Kidney epithelial cell (primary cell): ENCODE results near the gene SZRD1. TPM values are rescaled to one million over a fixed set of nuclear protein-coding genes. Genes with fewer than 3 reads are reported as not detected.

ENCODE experiments used
- DNase-seq: peaks from one replicate; pipeline ENCODE4 v3.0.0-alpha.2; 2010; ENCODE audit warnings: low read depth
- H3K27me3 ChIP-seq: 2 replicates; pipeline ENCODE4 v1.6.0; 2011; ENCODE audit warnings: low read length; ENCODE audit not compliant: control insufficient read depth, insufficient read depth
- H3K36me3 ChIP-seq: 2 replicates; pipeline ENCODE4 v1.5.1; 2011; ENCODE audit warnings: low read length; ENCODE audit not compliant: control insufficient read depth, insufficient read depth
- H3K4me3 ChIP-seq: 2 replicates; pipeline ENCODE4 v1.5.1; 2011; ENCODE audit warnings: low read depth, mild to moderate bottlenecking, control low read depth, low read length
- CTCF ChIP-seq: IDR thresholded peaks from 2 replicates; pipeline ENCODE4 v1.5.1; 2011; ENCODE audit warnings: mild to moderate bottlenecking, moderate library complexity, low read length, control low read depth, inconsistent platforms; ENCODE audit not compliant: insufficient read depth, poor library complexity, severe bottlenecking
- total RNA-seq: library from RNA; depleted of rRNA; stranded (reverse); fragments of >200 nt; gene quantifications from 2 replicates; pipeline ENCODE4 v1.2.3, GENCODE V29; 2015

Gene SZRD1
- total RNA-seq, 1 donor from 2014 or later: 96.0 TPM

GRCh38 chr1:16425125-16426025 is 58.3 kb downstream of the SZRD1 start:
- Histone ChIP-seq H3K36me3 (no peaks in the 10 kb centered on the region), H3K27me3 (peaks cover 3% of the 10 kb centered on the region), H3K4me3 (no peak overlapping the region)
- TF ChIP-seq CTCF: no peak
- DNase-seq: no peak

- no peak for DNase-seq
- H3K36me3 ChIP-seq: no peaks in the 10 kb centered on the region
- no peaks in the 10 kb centered on the region for H3K27me3 ChIP-seq
- TF ChIP-seq CTCF: no peak
- H3K4me3 ChIP-seq: no peak overlapping the region
Measured at GRCh38 chr1:16430606-16431005, 63.6 kb downstream of the SZRD1 start.

GRCh38 chr1:16433030-16433429 is 66.0 kb downstream of the SZRD1 start:
- no peak for TF ChIP-seq CTCF
- Histone ChIP-seq H3K27me3 (no peaks in the 10 kb centered on the region), H3K36me3 (no peaks in the 10 kb centered on the region), H3K4me3 (no peak overlapping the region)
- DNase-seq: no peak

- no peak for TF ChIP-seq CTCF
- no peak for DNase-seq
- no peak overlapping the region for H3K4me3 ChIP-seq
- H3K36me3 ChIP-seq: no peaks in the 10 kb centered on the region
- no peaks in the 10 kb centered on the region for H3K27me3 ChIP-seq
Measured at GRCh38 chr1:16434007-16434406, 67.0 kb downstream of the SZRD1 start.

GRCh38 chr1:16434501-16434900 is 67.5 kb downstream of the SZRD1 start:
- TF ChIP-seq CTCF: no peak
- Histone ChIP-seq H3K27me3 (no peaks in the 10 kb centered on the region), H3K4me3 (no peak overlapping the region), H3K36me3 (no peaks in the 10 kb centered on the region)
- no peak for DNase-seq
